RCC 7860 (cell line): ENCODE measurements around the gene SEC23A.
"Not testable (repeated sequence)": the region's sequence is repeated elsewhere in the genome, so short reads cannot be mapped to it uniquely, and the experiment has no call there.

Experiments
- DNase-seq: peaks from one replicate; pipeline ENCODE4 v3.0.0-alpha.2; 2015; ENCODE audit warnings: low spot score
- FAIRE-seq: peaks from 2 replicates; lab custom pipeline; 2012; peaks lifted over from hg19 to GRCh38; lab: Jason Lieb, UNC

SEC23A gene

GRCh38 chr14:39034481-39035296, 68.3 kb downstream of the SEC23A start:
- DNase-seq (no peak), FAIRE-seq (no peak)

GRCh38 chr14:39033371-39033770, 69.7 kb downstream of the SEC23A start:
- DNase-seq, result no peak
- FAIRE-seq, result no peak

- FAIRE-seq, result no peak
These were observed 72.8 kb downstream of the SEC23A start for GRCh38 chr14:39030209-39030608.

GRCh38 chr14:39029789-39030188, 73.2 kb downstream of the SEC23A start:
- DNase-seq, result no peak
- FAIRE-seq, result no peak

More at GRCh38 chr14:39030209-39030608, 72.8 kb downstream of the SEC23A start:
- DNase-seq, result no peak

- DNase-seq (no peak), FAIRE-seq (no peak)
These were observed 74.4 kb downstream of the SEC23A start for GRCh38 chr14:39028620-39029019.

GRCh38 chr14:39025810-39026627, 77.0 kb downstream of the SEC23A start:
- FAIRE-seq (no peak), DNase-seq (no peak)

GRCh38 chr14:39025250-39025809, 77.7 kb downstream of the SEC23A start:
- DNase-seq, result no peak
- no peak for FAIRE-seq

GRCh38 chr14:39023939-39024871, 78.8 kb downstream of the SEC23A start:
- FAIRE-seq (no peak), DNase-seq (no peak)

GRCh38 chr14:39017096-39018016, 85.7 kb downstream of the SEC23A start:
- DNase-seq, FAIRE-seq: not testable (repeated sequence)

GRCh38 chr14:39016733-39017095, 86.3 kb downstream of the SEC23A start:
- no peak for FAIRE-seq
- DNase-seq, result no peak

- DNase-seq, result no peak
- no peak for FAIRE-seq
These were observed 87.0 kb downstream of the SEC23A start for GRCh38 chr14:39015964-39016577.

- FAIRE-seq, result peak; percentile 55
- peak; percentile 21 for DNase-seq
These were observed 87.6 kb downstream of the SEC23A start for GRCh38 chr14:39015360-39015961.

- FAIRE-seq (no peak), DNase-seq (no peak)
These were observed 88.6 kb downstream of the SEC23A start for GRCh38 chr14:39014460-39014859.

GRCh38 chr14:39008965-39009364, 94.1 kb downstream of the SEC23A start:
- not testable (repeated sequence) for FAIRE-seq, DNase-seq

- DNase-seq (no peak), FAIRE-seq (no peak)
These were observed 96.2 kb downstream of the SEC23A start for GRCh38 chr14:39006721-39007410.

GRCh38 chr14:39005044-39005880, 97.8 kb downstream of the SEC23A start:
- DNase-seq (no peak), FAIRE-seq (no peak)

GRCh38 chr14:38999949-39000348, 103.1 kb downstream of the SEC23A start:
- no peak for FAIRE-seq
- DNase-seq, result no peak
